GM19397 (cell line): ENCODE data around the gene RASL11B.
"Not testable (repeated sequence)": the region's sequence is repeated elsewhere in the genome, so short reads cannot be mapped to it uniquely, and the experiment has no call there.

Experiments used
- ATAC-seq: cut with Tn5 transposase; IDR thresholded peaks from one replicate; pipeline ENCODE4 v1.9.1; 2021; ENCODE audit warnings: mild to moderate bottlenecking, moderate library complexity; ENCODE audit not compliant: unreplicated experiment

RASL11B gene, protein sequence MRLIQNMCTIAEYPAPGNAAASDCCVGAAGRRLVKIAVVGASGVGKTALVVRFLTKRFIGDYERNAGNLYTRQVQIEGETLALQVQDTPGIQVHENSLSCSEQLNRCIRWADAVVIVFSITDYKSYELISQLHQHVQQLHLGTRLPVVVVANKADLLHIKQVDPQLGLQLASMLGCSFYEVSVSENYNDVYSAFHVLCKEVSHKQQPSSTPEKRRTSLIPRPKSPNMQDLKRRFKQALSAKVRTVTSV

GRCh38 chr4:52861879-52862616 is at the start of gene RASL11B:
TSS of gene RASL11B (plus strand) at chr4:52862317. CDS start at chr4:52862508, 191 bp downstream.
- ATAC-seq: peak; percentile 99

GRCh38 chr4:52813546-52813945 is 48.6 kb upstream of the RASL11B start:
- no peak for ATAC-seq

GRCh38 chr4:52822583-52822971 is 39.5 kb upstream of the RASL11B start:
- ATAC-seq: no peak

GRCh38 chr4:52822972-52823701 is 39.0 kb upstream of the RASL11B start:
- no peak for ATAC-seq

GRCh38 chr4:52823702-52824092 is 38.4 kb upstream of the RASL11B start:
- ATAC-seq: no peak

DNA sequence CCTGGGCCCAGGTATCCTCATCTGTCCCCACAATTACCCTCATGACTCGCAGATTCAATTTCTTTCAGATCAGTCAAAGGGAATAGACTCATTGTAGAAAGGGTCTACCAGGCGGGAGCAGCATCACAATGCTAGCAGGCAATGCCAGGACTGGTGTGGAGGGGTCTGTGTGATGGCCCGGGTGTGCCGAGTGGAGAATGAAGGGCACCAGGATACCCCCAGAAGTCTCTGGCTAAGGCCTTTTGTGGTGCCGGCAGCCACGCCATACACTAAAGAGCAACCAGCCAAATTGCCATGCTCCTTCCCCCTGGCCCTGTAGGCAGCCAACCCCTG is 37.9 kb upstream of the RASL11B start:
- ATAC-seq: no peak

DNA sequence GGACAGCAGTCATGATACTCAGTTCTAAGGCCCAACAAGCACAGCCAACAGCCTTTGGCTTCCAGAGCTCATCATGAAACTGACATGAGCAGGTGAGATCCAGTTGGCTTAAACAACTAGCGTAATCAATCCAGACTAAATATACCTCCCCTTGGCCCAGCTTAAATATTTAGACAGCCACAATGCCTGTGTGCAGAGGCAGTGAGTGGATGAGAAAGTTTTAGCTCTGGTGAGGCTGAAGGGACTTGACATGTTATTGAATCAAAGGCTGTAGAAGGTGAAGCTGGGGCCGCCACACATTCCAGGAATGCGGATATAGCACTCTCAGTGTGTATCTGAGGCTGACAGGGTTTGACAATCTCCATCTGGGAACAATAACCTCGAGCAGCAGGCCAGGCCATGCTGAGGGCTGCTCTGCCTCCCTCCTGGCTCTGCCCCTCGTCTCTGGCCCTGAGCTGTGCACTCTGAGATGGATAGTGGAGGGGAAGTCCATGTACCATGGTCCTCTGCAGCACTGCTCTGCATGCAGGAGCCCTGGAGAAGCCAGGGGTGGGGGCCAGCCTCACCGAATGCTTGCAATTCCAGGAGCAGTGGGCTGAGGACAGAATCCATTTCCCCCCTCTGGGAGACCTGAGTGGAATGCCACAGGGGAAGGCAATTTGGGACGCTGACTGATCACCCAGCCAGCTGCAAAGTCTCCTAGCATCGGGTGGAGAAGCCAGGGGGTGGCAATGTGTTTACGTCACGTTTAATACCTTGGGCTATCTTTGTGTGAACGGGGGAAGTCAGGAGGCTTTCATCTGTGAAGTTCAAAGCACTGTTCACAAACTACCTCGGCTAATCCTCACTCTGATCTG is 37.3 kb upstream of the RASL11B start:
- no peak for ATAC-seq

DNA sequence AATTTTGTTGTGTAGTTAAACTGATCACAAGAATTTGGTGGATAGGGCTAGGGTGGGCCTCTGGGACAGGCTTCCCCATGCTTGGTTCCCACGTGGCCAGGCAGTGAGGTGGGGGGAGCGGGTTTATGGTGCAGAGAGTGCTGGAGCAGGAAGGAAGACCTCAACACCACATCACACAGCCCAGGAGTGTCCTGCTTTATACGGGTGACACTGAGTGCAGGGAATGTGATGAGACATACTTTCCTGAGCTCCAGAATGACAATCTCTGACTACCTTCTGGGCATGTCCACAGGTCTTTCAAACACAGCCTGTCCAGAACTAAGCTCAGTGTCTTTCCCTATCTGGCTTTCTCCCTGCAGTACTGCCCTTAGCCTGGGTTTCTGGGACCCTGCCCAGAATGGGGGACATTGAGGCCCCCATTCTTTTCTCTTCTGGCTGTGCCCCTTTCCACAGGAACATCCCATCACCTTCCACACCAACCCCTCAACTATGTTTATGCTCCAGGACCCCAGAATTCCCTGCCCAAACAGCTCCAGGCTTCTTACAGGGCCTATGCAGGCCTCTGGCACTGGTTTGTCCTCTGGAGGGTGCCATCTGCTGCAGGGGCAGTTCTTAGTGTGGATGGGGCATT is 36.5 kb upstream of the RASL11B start:
- ATAC-seq: no peak

GRCh38 chr4:52833941-52834525 is 28.1 kb upstream of the RASL11B start:
- ATAC-seq: no peak

DNA sequence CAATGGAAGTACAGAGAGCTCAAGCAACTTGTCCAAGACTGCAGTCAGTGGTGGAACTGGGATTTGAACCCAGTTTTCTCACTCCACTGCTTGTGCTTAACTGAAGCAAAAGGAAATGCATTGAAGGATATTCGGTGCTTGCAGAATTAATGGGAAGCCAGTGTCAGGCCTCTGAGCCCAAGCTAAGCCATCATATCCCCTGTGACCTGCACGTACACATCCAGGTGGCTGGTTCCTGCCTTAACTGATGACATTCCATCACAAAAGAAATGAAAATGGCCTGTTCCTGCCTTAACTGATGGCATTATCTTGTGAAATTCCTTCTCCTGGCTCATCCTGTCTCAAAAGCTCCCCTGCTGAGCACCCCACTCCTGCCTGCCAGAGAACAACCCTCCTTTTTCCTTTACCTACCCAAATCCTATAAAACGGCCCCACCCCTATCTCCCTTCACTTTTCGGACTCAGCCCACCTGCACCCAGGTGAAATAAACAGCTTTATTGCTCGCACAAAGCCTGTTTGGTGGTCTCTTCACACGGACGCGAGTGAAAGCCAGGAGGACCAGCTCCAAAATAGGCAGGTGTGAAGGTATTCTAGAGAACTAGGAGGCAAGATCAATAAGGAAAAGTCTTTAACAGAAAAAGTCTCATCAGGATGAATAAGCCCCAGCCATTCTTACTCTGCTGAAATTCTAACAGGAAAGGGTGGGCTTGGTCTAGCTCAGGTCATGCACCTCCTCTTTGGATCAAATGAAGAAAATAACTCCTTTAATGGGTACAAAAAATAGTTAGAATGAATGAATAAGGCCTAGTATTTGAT is 27.3 kb upstream of the RASL11B start:
- not testable (repeated sequence) for ATAC-seq

- no peak for ATAC-seq
Measured at GRCh38 chr4:52836120-52836519, 26.0 kb upstream of the RASL11B start.

GRCh38 chr4:52836678-52837077 is 25.4 kb upstream of the RASL11B start:
- ATAC-seq: no peak

DNA sequence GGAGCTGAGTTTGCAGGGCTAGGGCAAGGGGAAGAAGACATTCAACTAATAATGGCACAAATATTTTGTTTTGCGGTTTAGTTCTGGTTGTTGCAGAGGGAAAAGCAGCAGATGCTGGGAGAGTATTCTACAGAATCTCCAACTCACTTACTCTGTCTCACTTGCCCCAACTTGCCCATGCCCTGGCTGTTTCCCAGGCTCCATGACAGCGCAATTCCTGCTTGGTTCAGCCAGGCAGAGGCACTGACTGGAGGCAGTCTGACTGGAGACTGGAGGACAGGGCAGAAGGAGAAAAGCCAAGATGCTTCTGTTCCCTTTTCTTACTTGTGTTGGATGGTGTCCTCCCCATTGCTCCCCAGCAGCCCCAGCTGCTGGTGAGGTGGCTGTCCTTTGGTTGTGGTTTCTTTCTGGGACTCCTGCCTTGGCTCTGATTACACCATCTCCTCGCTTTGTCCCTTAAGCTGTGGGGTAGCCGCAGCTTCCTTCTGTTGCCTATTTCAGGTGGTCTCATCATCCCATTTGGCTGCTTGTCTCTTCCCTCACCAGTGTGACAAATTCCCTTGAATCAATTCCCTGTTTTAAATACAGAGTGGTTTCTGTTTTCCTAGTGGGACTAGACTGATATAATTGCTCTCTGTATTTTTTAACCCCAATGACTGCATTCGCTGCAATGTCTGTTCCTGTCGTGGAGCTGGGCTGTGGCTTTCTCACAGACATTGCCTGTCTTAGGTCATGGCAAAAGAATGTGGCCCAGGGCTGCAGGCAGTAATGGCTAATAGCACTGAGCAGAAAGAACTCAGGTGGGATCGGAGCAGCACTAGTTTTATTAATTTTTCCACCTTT is 24.2 kb upstream of the RASL11B start:
- ATAC-seq: no peak

GRCh38 chr4:52838729-52839586 is 23.2 kb upstream of the RASL11B start:
- no peak for ATAC-seq

DNA sequence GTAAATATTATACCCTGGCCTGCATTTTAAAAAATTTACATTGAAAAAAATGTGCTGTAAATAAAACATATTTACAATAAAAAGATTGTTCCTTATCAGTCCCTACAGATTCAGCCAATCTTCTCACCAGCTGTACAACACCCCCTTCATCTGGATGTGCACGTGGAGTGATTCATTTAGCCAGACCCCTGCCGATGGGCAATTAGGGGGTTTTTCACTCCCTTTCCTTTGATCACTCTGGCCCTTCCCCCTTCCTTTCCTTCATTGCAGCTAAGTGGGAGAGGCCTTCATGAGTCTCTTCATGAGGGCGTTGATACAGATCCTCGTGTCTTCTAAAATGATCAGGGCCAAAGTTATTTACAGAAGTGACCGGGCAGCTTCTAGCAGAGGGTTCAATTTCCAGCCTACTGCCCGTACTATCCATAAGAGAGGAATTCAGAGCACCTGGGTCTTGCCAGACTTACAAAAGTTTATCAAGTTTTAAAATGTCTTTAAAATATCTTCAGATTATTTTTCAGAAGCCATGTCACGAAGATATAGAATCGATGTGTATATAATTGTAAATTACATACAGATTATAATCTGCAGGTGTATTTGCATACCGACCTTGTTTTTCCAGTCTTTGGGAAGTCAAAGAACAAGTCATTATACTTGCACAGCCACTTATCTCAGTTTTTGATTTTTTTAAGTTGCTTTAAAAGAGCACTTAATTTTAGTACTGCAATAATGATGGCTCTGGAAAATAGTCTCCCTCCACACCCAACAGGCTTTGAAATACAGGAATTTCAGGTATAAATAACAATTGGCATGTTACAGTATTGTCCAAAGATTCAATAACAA is 21.4 kb upstream of the RASL11B start:
- ATAC-seq: no peak

- ATAC-seq: no peak
Measured at GRCh38 chr4:52841682-52842456, 20.2 kb upstream of the RASL11B start.
